Testis (tissue), 2 donors: ENCODE data around the gene SMIM43.
"Not testable (repeated sequence)": the region's sequence is repeated elsewhere in the genome, so short reads cannot be mapped to it uniquely, and the experiment has no call there.

ENCODE experiments used
- CTCF ChIP-seq, 3 experiments: fragments of 450-650 bp in 2 of 3; fragments of 200-600 bp in 1 of 3; sonication (generic) in 1 of 3; IDR thresholded peaks; one replicate each; pipeline ENCODE4 v1.5.1; 2016 to 2019; ENCODE audit warnings: antibody characterized with exemption in 3 of 3, mild to moderate bottlenecking in 2 of 3, moderate library complexity in 1 of 3
- POLR2A ChIP-seq: fragments of 450-650 bp; IDR thresholded peaks from one replicate; pipeline ENCODE4 v1.6.1; 2017; ENCODE audit warnings: antibody characterized with exemption, mild to moderate bottlenecking, moderate library complexity

- not testable (repeated sequence) for TF ChIP-seq CTCF (IDR thresholded peaks at IDR 0.05); POLR2A
Measured at GRCh38 chr4:121752142-121752541, 12.8 kb downstream of the SMIM43 start.
